ENCODE measurements around the gene RALGDS.

GRCh38 chr9:133153227-133154096 lies 32.4 kb upstream of the RALGDS start:
- TF ChIP-seq CTCF (IDR thresholded peaks at IDR 0.05) (no peak), POLR2A (IDR thresholded peaks at IDR 0.05) (no peak)
